ACC112 (cell line): Measurements from ENCODE around the gene CCDC59.

Source experiments
- H2AFZ ChIP-seq: fragments of 200-600 bp; sonication (generic); one replicate; pipeline ENCODE4 v1.6.0; 2017; ENCODE audit warnings: antibody characterized with exemption, low read length; ENCODE audit not compliant: unreplicated experiment
- H3K27ac ChIP-seq: fragments of 200-600 bp; sonication (generic); 2 replicates; pipeline ENCODE4 v1.5.1; 2014; ENCODE audit warnings: low read depth, mild to moderate bottlenecking, antibody characterized with exemption, low read length, moderate library complexity
- H3K27me3 ChIP-seq: fragments of 200-600 bp; sonication (generic); 2 replicates; pipeline ENCODE4 v1.6.1; 2014; ENCODE audit warnings: mild to moderate bottlenecking, antibody characterized with exemption, low read length, moderate library complexity, mixed read lengths; ENCODE audit not compliant: insufficient read depth
- H3K36me3 ChIP-seq: fragments of 200-600 bp; sonication (generic); 2 replicates; pipeline ENCODE4 v1.6.1; 2016; ENCODE audit warnings: mild to moderate bottlenecking, antibody characterized with exemption, low read length, moderate library complexity, mixed read lengths; ENCODE audit not compliant: insufficient read depth
- H3K4me1 ChIP-seq: fragments of 200-600 bp; sonication (generic); one replicate; pipeline ENCODE4 v1.6.1; 2016; ENCODE audit warnings: low read length, mixed read lengths; ENCODE audit not compliant: insufficient read depth, unreplicated experiment, control insufficient read depth
- H3K4me3 ChIP-seq: fragments of 200-600 bp; sonication (generic); 2 replicates; pipeline ENCODE4 v1.5.1; 2014; ENCODE audit warnings: mild to moderate bottlenecking, low read depth, low read length
- H3K79me2 ChIP-seq: fragments of 200-600 bp; sonication (generic); one replicate; pipeline ENCODE4 v1.6.0; 2016; ENCODE audit warnings: low read length; ENCODE audit not compliant: control insufficient read depth, unreplicated experiment, insufficient read depth

Gene CCDC59

DNA sequence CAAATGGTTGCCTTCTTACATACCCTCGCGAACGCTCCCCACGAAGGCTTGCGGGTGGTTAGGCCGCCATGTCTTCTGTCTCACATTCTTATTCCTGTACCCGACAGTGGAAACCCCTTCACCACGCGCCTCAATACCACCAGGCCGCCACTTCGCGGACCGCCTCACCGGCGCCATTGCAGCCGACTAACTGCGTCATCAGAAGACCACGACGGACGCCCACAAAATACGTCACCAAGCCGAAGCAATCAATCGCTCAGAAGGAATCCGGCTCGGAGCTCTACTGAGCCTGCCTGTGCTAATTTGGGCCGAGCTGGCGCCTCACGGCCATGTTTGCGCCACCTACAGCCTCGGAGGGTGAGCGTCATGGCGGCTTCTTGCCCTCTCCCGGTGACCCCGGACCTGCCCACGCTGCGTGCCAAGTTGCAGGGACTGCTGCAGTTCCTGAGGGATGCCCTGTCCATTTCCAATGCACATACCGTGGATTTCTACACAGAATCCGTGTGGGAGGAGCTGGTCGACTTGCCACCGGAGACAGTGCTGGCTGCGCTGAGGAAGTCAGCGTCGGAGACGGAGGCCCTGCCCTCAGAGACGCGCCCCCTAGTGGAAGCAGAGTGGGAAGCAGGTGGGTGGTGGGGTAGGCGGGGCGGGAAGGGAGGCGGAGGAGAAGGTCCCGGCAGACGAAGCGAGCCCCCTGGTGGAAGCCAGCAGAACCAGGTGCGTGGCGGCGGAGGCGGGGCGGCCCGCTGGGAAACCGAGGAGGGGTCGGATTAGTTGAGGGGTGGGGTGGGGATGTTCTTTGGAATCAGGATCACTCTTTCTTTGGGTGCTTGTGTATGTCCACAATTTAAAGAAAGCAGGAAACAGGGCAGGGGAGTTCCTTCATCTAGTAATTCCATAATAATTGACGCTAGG lies at the start of gene CCDC59, which contains the start of gene METTL25:
TSS of gene CCDC59 (minus strand) at position 188 of the 915 bp plus-strand sequence. CDS start at position 177, 11 bp downstream.
TSS of gene METTL25 (plus strand) at position 330 of the 915 bp plus-strand sequence. CDS start at position 367, 37 bp downstream.
- no peaks in the 10 kb centered on the region for H3K27me3 ChIP-seq

DNA sequence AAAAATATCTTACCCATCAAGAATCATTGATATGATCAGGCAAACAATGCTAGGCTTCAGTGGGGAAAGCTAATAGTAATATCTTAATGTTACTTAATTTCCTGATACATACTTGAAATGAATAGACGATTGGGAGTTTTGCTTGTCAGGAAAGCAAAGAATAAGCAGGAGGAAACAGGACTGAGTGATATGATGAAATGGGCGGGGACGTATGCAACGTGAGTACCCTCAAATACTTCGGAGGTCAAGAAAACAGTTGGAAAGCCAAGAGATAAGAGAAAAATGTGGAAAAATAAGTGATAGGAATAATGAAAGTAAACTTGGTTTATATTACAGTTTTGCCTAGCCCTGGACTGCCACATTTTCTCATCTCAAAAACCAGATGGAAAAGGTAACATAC lies 49.3 kb upstream of the CCDC59 start:
- Histone ChIP-seq H3K36me3 (no peaks in the 10 kb centered on the region), H2AFZ (no peak overlapping the region), H3K4me1 (no peaks in the 10 kb centered on the region), H3K27ac (no peak overlapping the region), H3K27me3 (no peaks in the 10 kb centered on the region), H3K79me2 (no peaks in the 10 kb centered on the region), H3K4me3 (no peak overlapping the region)

More for the DNA sequence above, at the start of gene CCDC59, which contains the start of gene METTL25:
- H3K4me1 ChIP-seq, result peaks cover 5% of the 10 kb centered on the region
- H3K4me3 ChIP-seq, result peak within 1 kb of the TSS; percentile 93
- peaks cover 18% of the 10 kb centered on the region; the same call in 1 of the 2 replicates for H3K36me3 ChIP-seq
- H3K79me2 ChIP-seq, result peaks cover 35% of the 10 kb centered on the region
- H3K27ac ChIP-seq, result peak within 1 kb of the TSS; percentile 86
- H2AFZ ChIP-seq, result peak within 1 kb of the TSS; percentile 99

GRCh38 chr12:82406651-82407050 lies 48.5 kb upstream of the CCDC59 start:
- Histone ChIP-seq H3K27me3 (no peaks in the 10 kb centered on the region), H3K4me1 (no peaks in the 10 kb centered on the region), H3K79me2 (no peaks in the 10 kb centered on the region), H3K27ac (no peak overlapping the region), H2AFZ (no peak overlapping the region), H3K4me3 (no peak overlapping the region), H3K36me3 (no peaks in the 10 kb centered on the region)

- Histone ChIP-seq H3K79me2 (no peaks in the 10 kb centered on the region), H3K27ac (no peak overlapping the region), H3K4me3 (no peak overlapping the region), H3K27me3 (no peaks in the 10 kb centered on the region), H2AFZ (no peak overlapping the region), H3K4me1 (no peaks in the 10 kb centered on the region), H3K36me3 (no peaks in the 10 kb centered on the region)
Measured at GRCh38 chr12:82400819-82401218, 42.6 kb upstream of the CCDC59 start.

DNA sequence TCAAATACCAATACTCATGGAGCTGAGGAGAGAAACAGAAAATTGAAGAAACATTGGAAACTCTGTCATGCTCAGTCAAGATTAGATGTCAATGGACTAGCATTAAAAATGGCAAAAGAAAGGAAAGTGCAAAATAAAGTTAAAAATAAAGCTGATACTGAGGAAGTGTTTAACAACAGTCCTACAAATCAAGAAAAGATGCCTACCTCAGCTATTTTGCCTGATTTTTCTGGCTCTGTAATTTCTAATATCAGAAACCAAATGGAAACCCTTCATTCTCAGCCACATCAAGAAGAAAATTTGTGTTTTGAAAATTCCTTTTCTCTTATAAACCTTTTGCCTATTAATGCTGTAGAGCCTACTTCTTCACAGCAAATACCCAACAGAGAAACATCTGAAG lies 40.7 kb upstream of the CCDC59 start:
- Histone ChIP-seq H3K4me3 (no peak overlapping the region), H3K27ac (no peak overlapping the region), H3K36me3 (no peaks in the 10 kb centered on the region), H3K4me1 (no peaks in the 10 kb centered on the region), H2AFZ (no peak overlapping the region), H3K27me3 (no peaks in the 10 kb centered on the region), H3K79me2 (no peaks in the 10 kb centered on the region)

DNA sequence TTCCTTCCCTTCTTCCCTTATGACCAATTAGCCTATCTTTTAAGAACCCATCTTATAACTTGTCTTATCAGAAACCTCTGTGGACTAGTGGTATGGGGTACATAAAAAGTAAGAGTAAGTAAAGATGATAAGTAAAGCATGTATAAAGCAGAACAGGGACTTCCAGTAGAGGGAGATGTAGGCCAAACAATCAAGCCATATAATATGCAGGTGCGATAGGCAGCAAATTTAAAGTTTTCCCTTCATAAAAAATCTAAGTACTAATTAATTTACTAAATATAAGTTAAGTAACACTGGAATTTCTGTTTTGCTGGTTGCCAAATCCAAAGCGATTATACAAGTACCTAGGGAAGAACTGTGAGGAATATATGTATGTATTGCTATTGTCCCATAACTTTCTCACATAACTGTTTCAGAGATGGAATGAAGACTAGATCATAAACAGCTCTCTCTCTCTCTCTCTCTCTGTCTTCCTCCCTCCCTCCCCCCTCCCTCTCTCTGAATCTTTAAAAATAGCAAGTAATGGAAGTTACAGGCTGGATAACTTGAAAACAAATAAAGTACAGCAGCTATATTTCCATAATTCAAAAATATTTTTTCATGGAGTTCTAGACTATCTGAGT lies 25.9 kb upstream of the CCDC59 start:
- no peak overlapping the region for H3K27ac ChIP-seq
- no peak overlapping the region for H3K4me3 ChIP-seq
- H3K36me3 ChIP-seq, result peaks cover 3% of the 10 kb centered on the region; the same call in 1 of the 2 replicates
- H3K79me2 ChIP-seq, result no peaks in the 10 kb centered on the region
- H2AFZ ChIP-seq, result no peak overlapping the region
- H3K4me1 ChIP-seq, result no peaks in the 10 kb centered on the region
- no peaks in the 10 kb centered on the region for H3K27me3 ChIP-seq

DNA sequence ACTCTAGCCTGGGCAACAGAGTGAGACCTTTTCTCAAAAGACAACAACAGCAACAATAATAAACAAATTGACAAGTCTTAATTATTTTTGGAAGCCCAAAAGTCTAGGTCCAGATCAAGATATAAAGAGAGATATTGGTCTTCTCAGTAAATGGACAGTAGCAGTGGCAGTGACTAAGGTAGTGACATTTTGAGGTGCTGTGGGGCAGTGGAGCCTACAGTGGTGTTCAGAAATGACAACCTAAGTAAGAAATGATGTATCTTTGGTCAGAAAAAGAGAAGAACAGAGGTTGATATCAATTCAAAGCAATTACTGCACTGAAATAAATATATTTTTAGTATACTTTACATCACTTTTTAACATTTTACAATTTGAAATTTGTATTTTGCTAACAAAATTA lies 20.8 kb upstream of the CCDC59 start:
- peaks cover 3% of the 10 kb centered on the region; the same call in 1 of the 2 replicates for H3K36me3 ChIP-seq
- no peak overlapping the region for H2AFZ ChIP-seq
- H3K4me1 ChIP-seq, result no peaks in the 10 kb centered on the region
- no peak overlapping the region for H3K27ac ChIP-seq
- H3K79me2 ChIP-seq, result no peaks in the 10 kb centered on the region
- H3K4me3 ChIP-seq, result no peak overlapping the region
- no peaks in the 10 kb centered on the region for H3K27me3 ChIP-seq

GRCh38 chr12:82375201-82375600 lies 17.0 kb upstream of the CCDC59 start:
- peaks cover 3% of the 10 kb centered on the region; the same call in 1 of the 2 replicates for H3K36me3 ChIP-seq
- no peaks in the 10 kb centered on the region for H3K79me2 ChIP-seq
- no peaks in the 10 kb centered on the region for H3K27me3 ChIP-seq
- no peaks in the 10 kb centered on the region for H3K4me1 ChIP-seq
- no peak overlapping the region for H2AFZ ChIP-seq
- no peak overlapping the region for H3K4me3 ChIP-seq
- no peak overlapping the region for H3K27ac ChIP-seq

DNA sequence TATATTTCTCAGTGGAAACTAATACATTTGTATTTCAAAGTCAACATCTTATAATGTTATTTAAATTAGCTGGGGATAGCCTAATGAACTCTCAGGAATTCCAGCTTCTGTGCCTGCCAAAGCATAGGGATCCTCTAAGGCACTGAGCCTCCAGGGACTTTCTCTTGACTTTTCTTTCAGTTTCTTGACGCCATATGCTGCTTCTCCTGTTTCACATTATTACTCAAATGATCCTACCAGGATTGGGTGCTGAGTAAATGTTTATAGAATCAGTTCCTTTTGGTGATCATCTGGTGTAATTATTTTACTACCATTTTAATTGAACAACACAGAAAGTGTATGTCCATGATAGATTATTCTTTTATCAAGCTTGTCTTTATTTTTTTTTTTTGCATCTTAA lies 8.0 kb upstream of the CCDC59 start:
- Histone ChIP-seq H3K27ac (no peak overlapping the region), H3K36me3 (no peaks in the 10 kb centered on the region), H2AFZ (no peak overlapping the region), H3K27me3 (no peaks in the 10 kb centered on the region), H3K4me3 (peak overlapping the region; percentile 25; the same call in 1 of the 2 replicates), H3K79me2 (no peaks in the 10 kb centered on the region), H3K4me1 (no peaks in the 10 kb centered on the region)

- Histone ChIP-seq H3K27ac (no peak overlapping the region), H3K4me3 (no peak overlapping the region), H3K79me2 (peaks cover 5% of the 10 kb centered on the region), H3K36me3 (no peaks in the 10 kb centered on the region), H3K4me1 (peaks cover 5% of the 10 kb centered on the region), H3K27me3 (no peaks in the 10 kb centered on the region), H2AFZ (no peak overlapping the region)
Measured at GRCh38 chr12:82363990-82364389, 5.8 kb upstream of the CCDC59 start.
